Neuronal stem cell (in vitro differentiated cells): ENCODE results near the gene GABBR2.

ENCODE experiments used
- DNase-seq: peaks from one replicate; pipeline ENCODE4 v3.0.0-alpha.2; 2013; ENCODE audit warnings: low spot score
- H2AFZ ChIP-seq: one replicate; pipeline ENCODE4 v1.6.1; 2013; ENCODE audit warnings: mild to moderate bottlenecking, low read length, inconsistent platforms
- H2AK5ac ChIP-seq: 2 replicates; pipeline ENCODE4 v1.6.1; 2013; ENCODE audit warnings: low read depth, mild to moderate bottlenecking, inconsistent platforms, low read length, moderate library complexity, mixed read lengths
- H2BK120ac ChIP-seq: 2 replicates; pipeline ENCODE4 v1.6.1; 2013; ENCODE audit warnings: low read depth, mild to moderate bottlenecking, inconsistent platforms, low read length, moderate library complexity, mixed read lengths
- H2BK12ac ChIP-seq: one replicate; pipeline ENCODE4 v1.6.1; 2013; ENCODE audit warnings: low read length, inconsistent platforms
- H2BK15ac ChIP-seq: 2 replicates; pipeline ENCODE4 v1.6.1; 2013; ENCODE audit warnings: mild to moderate bottlenecking, low read length, inconsistent platforms, mixed read lengths
- H2BK5ac ChIP-seq: one replicate; pipeline ENCODE4 v1.6.1; 2013; ENCODE audit warnings: inconsistent platforms, mild to moderate bottlenecking, low read length, moderate library complexity
- H3K14ac ChIP-seq: one replicate; pipeline ENCODE4 v1.6.1; 2013; ENCODE audit warnings: low read length, inconsistent platforms
- H3K18ac ChIP-seq: 2 replicates; pipeline ENCODE4 v1.6.1; 2013; ENCODE audit warnings: low read length, inconsistent platforms
- H3K23ac ChIP-seq: 2 replicates; pipeline ENCODE4 v1.6.1; 2013; ENCODE audit warnings: low read depth, mild to moderate bottlenecking, mixed read lengths, low read length, inconsistent platforms; ENCODE audit not compliant: poor library complexity
- H3K27ac ChIP-seq: replicated peaks from 3 replicates; pipeline ENCODE4 v1.5.1; 2013; ENCODE audit warnings: low read length, inconsistent platforms
- H3K27me3 ChIP-seq, 3 experiments: 2 replicates each; pipeline ENCODE4 v1.6.1; 2013; ENCODE audit warnings: low read length in 3 of 3, mild to moderate bottlenecking in 2 of 3, inconsistent platforms in 1 of 3, low read depth in 1 of 3, mixed read lengths in 1 of 3, moderate library complexity in 1 of 3; ENCODE audit not compliant: control insufficient read depth in 3 of 3, insufficient read depth in 3 of 3
- H3K36me3 ChIP-seq, 2 donors: replicated peaks in 1 of 2; 2 replicates each; pipeline ENCODE4 v1.6.1; 2013; ENCODE audit warnings: low read length in 2 of 2; ENCODE audit not compliant: control insufficient read depth in 2 of 2, insufficient read depth in 2 of 2
- H3K4ac ChIP-seq: 2 replicates; pipeline ENCODE4 v1.6.1; 2013; ENCODE audit warnings: inconsistent platforms, mild to moderate bottlenecking, low read length, moderate library complexity
- H3K4me1 ChIP-seq, 2 donors: 1 replicate in 1 of 2; 2 replicates in 1 of 2; pipeline ENCODE4 v1.6.1; 2013; ENCODE audit warnings: low read length in 2 of 2, low read depth in 1 of 2; ENCODE audit not compliant: control insufficient read depth in 2 of 2, insufficient read depth in 1 of 2
- H3K4me2 ChIP-seq: one replicate; pipeline ENCODE4 v1.6.1; 2013; ENCODE audit warnings: mild to moderate bottlenecking, low read length, inconsistent platforms; ENCODE audit not compliant: insufficient read depth, poor library complexity, severe bottlenecking
- H3K4me3 ChIP-seq, 2 donors: 2 replicates each; pipeline ENCODE4 v1.5.1; 2013; ENCODE audit warnings: low read length in 2 of 2, mild to moderate bottlenecking in 2 of 2, inconsistent platforms in 1 of 2, moderate library complexity in 1 of 2
- H3K79me1 ChIP-seq: one replicate; pipeline ENCODE4 v1.6.1; 2013; ENCODE audit warnings: low read depth, mild to moderate bottlenecking, inconsistent platforms, low read length, moderate library complexity
- H3K9ac ChIP-seq: one replicate; pipeline ENCODE4 v1.6.1; 2013; ENCODE audit warnings: mild to moderate bottlenecking, low read depth, low read length, inconsistent platforms; ENCODE audit not compliant: poor library complexity
- H3K9me3 ChIP-seq, 2 donors: replicated peaks in 1 of 2; 2 replicates each; pipeline versions ENCODE3 to v1.6.1; 2013; ENCODE audit warnings: low read length in 2 of 2, mild to moderate bottlenecking in 2 of 2, inconsistent platforms in 1 of 2, low read depth in 1 of 2, mixed read lengths in 1 of 2, moderate library complexity in 1 of 2; ENCODE audit not compliant: control insufficient read depth in 2 of 2, insufficient read depth in 1 of 2
- H4K8ac ChIP-seq: one replicate; pipeline ENCODE4 v1.6.1; 2013; ENCODE audit warnings: low read depth, mild to moderate bottlenecking, inconsistent platforms, low read length, moderate library complexity
- H4K91ac ChIP-seq: one replicate; pipeline ENCODE4 v1.6.1; 2013; ENCODE audit warnings: low read length, low read depth, mild to moderate bottlenecking, inconsistent platforms; ENCODE audit not compliant: poor library complexity
- WGBS, 2 donors: extraction: QIAGEN DNeasy Blood & Tissue Kit; methylation state at CpG; one replicate each; pipeline ENCODE4 v1.1.7; 2013; ENCODE audit warnings: missing lambda C conversion rate in 2 of 2, mixed read lengths in 1 of 2; ENCODE audit not compliant: insufficient read length in 2 of 2, insufficient replicate concordance in 1 of 2; ENCODE audit errors: extremely low coverage in 2 of 2; 5-methylcytosine and 5-hydroxymethylcytosine counted together

The GABBR2 gene

GRCh38 chr9:98597236-98597771 lies 111.4 kb downstream of the GABBR2 start:
- DNase-seq: no peak
- no peak overlapping the region for H2AFZ ChIP-seq
- H3K4me2 ChIP-seq: no peak overlapping the region
- H4K91ac ChIP-seq: no peak overlapping the region
- no peak overlapping the region for H4K8ac ChIP-seq
- peak overlapping the region in 1 of 2 donors; percentile 38 for H3K4me3 ChIP-seq
- H2BK15ac ChIP-seq: no peak overlapping the region
- no peak overlapping the region for H3K27ac ChIP-seq
- no peaks in the 10 kb centered on the region for H3K9me3 ChIP-seq
- H2AK5ac ChIP-seq: no peak overlapping the region
- H3K18ac ChIP-seq: no peak overlapping the region
- no peaks in the 10 kb centered on the region for H3K36me3 ChIP-seq
- H3K4me1 ChIP-seq: peaks cover 0 to 11% of the 10 kb centered on the region in 2 donors
- H2BK12ac ChIP-seq: no peak overlapping the region
- no peak overlapping the region for H3K9ac ChIP-seq
- no peak overlapping the region for H3K14ac ChIP-seq
- H3K4ac ChIP-seq: no peak overlapping the region
- no peak overlapping the region for H3K23ac ChIP-seq
- no peaks in the 10 kb centered on the region for H3K27me3 ChIP-seq
- H2BK120ac ChIP-seq: no peak overlapping the region
- no peak overlapping the region for H2BK5ac ChIP-seq
- H3K79me1 ChIP-seq: no peaks in the 10 kb centered on the region

GRCh38 chr9:98596486-98596885 lies 112.2 kb downstream of the GABBR2 start:
- H4K8ac ChIP-seq: no peak overlapping the region

GRCh38 chr9:98594546-98595160 lies 114.1 kb downstream of the GABBR2 start:
- H3K4me1 ChIP-seq: peaks cover 0 to 5% of the 10 kb centered on the region in 2 donors
- H2BK5ac ChIP-seq: no peak overlapping the region
- no peak overlapping the region for H3K4ac ChIP-seq
- H3K23ac ChIP-seq: no peak overlapping the region
- H2AFZ ChIP-seq: no peak overlapping the region
- no peaks in the 10 kb centered on the region for H3K27me3 ChIP-seq
- no peak overlapping the region for H3K14ac ChIP-seq
- H3K9ac ChIP-seq: no peak overlapping the region
- no peak overlapping the region for H2BK120ac ChIP-seq
- H4K91ac ChIP-seq: no peak overlapping the region
- no peak overlapping the region for H4K8ac ChIP-seq
- H2BK12ac ChIP-seq: peak overlapping the region; percentile 60
- H2BK15ac ChIP-seq: no peak overlapping the region
- H3K79me1 ChIP-seq: no peaks in the 10 kb centered on the region
- no peaks in the 10 kb centered on the region for H3K36me3 ChIP-seq
- H3K18ac ChIP-seq: no peak overlapping the region
- H3K4me3 ChIP-seq: no peak overlapping the region
- WGBS, 2 donors: no CpG with 5 or more reads among the region's 11 CpGs
- no peak overlapping the region for H3K27ac ChIP-seq
- H3K9me3 ChIP-seq: no peaks in the 10 kb centered on the region
- H2AK5ac ChIP-seq: peak overlapping the region; percentile 21
- DNase-seq: no peak
- no peak overlapping the region for H3K4me2 ChIP-seq

More at GRCh38 chr9:98596486-98596885, 112.2 kb downstream of the GABBR2 start:
- Histone ChIP-seq H2AK5ac (peak overlapping the region; percentile 30), H2BK5ac (no peak overlapping the region), H2AFZ (no peak overlapping the region), H3K9ac (no peak overlapping the region), H3K27ac (no peak overlapping the region), H3K4me2 (no peak overlapping the region), H3K9me3 (no peaks in the 10 kb centered on the region), H3K4me1 (peaks cover 0 to 11% of the 10 kb centered on the region in 2 donors), H3K27me3 (no peaks in the 10 kb centered on the region), H2BK12ac (no peak overlapping the region), H3K4me3 (no peak overlapping the region), H3K4ac (no peak overlapping the region), H3K14ac (no peak overlapping the region), H2BK120ac (no peak overlapping the region), H2BK15ac (no peak overlapping the region), H4K91ac (no peak overlapping the region), H3K36me3 (no peaks in the 10 kb centered on the region), H3K18ac (no peak overlapping the region), H3K79me1 (no peaks in the 10 kb centered on the region), H3K23ac (no peak overlapping the region)
- no peak for DNase-seq
- WGBS, 2 donors: no CpG with 5 or more reads among the region's 7 CpGs

GRCh38 chr9:98593354-98594253 lies 115.1 kb downstream of the GABBR2 start:
- Histone ChIP-seq H3K27me3 (peaks cover 0 to under 1% (median 0%) of the 10 kb centered on the region in 3 experiments), H2BK120ac (no peak overlapping the region), H3K36me3 (no peaks in the 10 kb centered on the region), H2BK5ac (no peak overlapping the region), H3K18ac (peak overlapping the region; percentile 33), H3K4me1 (peaks cover 0 to 2% of the 10 kb centered on the region in 2 donors), H3K14ac (no peak overlapping the region), H3K4ac (no peak overlapping the region), H3K79me1 (no peaks in the 10 kb centered on the region), H4K91ac (no peak overlapping the region), H2AFZ (no peak overlapping the region), H2BK12ac (no peak overlapping the region), H3K4me3 (no peak overlapping the region), H3K9me3 (no peaks in the 10 kb centered on the region), H2AK5ac (peak overlapping the region; percentile 34), H3K9ac (no peak overlapping the region), H3K27ac (no peak overlapping the region), H3K23ac (peak overlapping the region; percentile 44), H3K4me2 (no peak overlapping the region), H4K8ac (no peak overlapping the region), H2BK15ac (no peak overlapping the region)
- no peak for DNase-seq
- no CpG with 5 or more reads among the region's 15 CpGs for WGBS, 2 donors
